ENCODE measurements around the gene METAP1.

METAP1 gene

DNA sequence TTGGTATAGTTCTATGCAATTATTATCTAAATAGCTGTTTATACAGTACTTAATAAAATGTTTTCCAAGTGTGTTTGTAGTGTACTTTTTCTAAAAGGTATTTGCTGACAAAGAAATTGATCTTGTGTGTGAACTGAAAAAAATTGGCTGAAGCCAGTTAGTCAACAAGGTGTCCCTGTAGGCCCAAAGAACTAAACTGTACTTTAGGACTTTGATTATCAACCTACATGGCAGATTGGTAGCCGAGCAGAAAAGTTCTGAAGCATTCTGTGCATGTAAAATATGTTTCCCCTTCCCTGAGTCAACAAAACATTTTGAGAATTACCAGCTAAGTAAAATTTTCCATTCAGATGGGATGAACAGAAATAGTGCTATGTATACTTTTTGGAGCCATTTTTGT lies 72.1 kb downstream of the METAP1 start:
- DNase-seq (ENCODE audit: extremely low read depth, low read depth): no peak
- TF ChIP-seq CTCF (IDR thresholded peaks at IDR 0.05; ENCODE audit: low read depth, low read length, missing control alignments): no peak
- H3K4me3 ChIP-seq (replicated peaks; ENCODE audit: low read depth, low read length): no peak overlapping the region

DNA sequence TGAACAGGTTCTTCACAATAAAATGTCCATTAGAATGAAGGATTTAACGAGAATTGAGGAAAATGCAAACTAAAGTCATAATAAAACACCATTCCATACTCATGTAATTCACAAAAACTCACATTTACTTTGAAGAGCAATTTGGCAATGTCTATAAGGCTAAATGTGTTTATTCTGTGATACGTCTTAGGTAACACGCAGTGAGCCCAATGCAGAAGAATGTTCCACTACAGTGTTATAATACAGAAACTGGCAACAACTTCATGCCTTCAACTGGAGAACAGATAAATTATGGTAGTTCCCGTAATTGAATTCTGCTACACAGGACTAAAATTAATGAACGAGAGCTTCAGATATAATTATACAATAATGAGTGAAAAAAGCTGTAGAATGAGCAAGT lies 75.6 kb downstream of the METAP1 start:
- no peak overlapping the region for H3K4me3 ChIP-seq (replicated peaks; ENCODE audit: low read depth, low read length)
- no peak for TF ChIP-seq CTCF (IDR thresholded peaks at IDR 0.05; ENCODE audit: low read depth, low read length, missing control alignments)
- no peak for DNase-seq (ENCODE audit: extremely low read depth, low read depth)

DNA sequence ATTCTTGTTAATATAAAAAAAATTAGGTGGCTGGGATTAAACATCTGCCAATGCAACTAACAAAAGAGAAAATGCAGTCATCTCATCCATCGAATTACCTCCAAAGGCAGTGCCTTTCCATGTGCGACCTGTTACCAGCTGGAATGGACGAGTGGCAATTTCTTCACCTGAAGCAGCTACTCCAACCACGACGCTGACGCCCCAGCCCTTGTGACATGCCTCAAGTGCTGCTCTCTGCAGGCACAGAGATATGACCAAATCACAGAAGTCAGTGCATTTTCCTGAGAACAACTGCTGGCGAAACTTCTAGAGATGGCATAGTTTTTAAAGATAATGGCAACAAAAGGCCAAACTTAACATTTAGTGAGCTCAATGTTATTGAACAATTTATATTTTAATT lies 79.3 kb downstream of the METAP1 start:
- no peak overlapping the region for H3K4me3 ChIP-seq (replicated peaks; ENCODE audit: low read depth, low read length)
- no peak for TF ChIP-seq CTCF (IDR thresholded peaks at IDR 0.05; ENCODE audit: low read depth, low read length, missing control alignments)
- no peak for DNase-seq (ENCODE audit: extremely low read depth, low read depth)

DNA sequence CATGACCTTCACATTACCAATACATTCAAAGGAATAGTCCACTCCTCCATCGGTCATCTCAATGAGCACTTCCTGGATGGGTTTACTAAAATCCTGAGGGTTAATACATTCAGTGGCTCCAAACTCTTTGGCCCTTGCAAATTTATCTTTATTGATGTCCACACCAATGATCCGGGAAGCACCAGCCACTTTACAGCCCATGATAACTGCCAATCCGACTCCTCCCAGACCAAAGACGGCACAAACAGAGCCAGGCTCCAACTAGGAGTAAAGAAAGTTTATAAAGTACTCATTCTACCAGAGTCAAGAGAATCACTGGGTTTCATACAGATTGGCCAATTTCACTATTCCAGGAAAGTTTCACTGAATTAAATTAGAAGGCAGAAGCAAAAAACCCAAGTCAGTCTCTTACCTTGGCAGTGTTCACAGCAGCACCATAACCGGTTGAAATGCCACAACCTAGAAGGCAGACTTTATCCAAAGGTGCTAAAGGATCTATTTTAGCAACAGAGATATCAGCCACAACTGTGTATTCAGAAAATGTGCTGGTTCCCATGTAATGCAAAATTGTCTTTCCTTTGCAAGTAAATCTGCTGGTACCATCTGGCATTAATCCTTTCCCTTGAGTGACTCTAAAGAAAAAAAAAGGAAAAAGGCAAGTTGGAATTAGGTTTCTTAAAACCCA lies 80.9 kb downstream of the METAP1 start:
- no peak overlapping the region for H3K4me3 ChIP-seq (replicated peaks; ENCODE audit: low read depth, low read length)
- no peak for DNase-seq (ENCODE audit: extremely low read depth, low read depth)
- TF ChIP-seq CTCF (IDR thresholded peaks at IDR 0.05; ENCODE audit: low read depth, low read length, missing control alignments): no peak

DNA sequence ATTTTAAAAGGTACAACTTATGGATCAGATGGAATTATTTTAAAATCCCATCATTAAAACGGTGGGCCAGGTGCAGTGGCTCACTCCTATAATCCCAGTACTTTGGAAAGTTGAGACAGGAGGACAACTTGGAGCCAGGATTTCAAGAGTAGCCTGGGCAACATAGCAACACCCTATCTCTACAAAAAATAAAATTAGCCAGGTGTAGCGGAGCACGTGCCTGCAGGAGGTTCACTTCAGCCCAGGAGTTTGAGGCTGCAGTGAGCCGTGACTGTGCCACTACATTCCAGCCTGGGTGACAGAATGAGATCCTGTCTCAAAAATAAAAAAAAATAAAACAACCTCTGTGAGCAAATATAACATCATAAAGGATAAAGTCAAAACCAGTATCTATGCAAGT lies 81.7 kb downstream of the METAP1 start:
- no peak for DNase-seq (ENCODE audit: extremely low read depth, low read depth)
- TF ChIP-seq CTCF (IDR thresholded peaks at IDR 0.05; ENCODE audit: low read depth, low read length, missing control alignments): no peak
- no peak overlapping the region for H3K4me3 ChIP-seq (replicated peaks; ENCODE audit: low read depth, low read length)

DNA sequence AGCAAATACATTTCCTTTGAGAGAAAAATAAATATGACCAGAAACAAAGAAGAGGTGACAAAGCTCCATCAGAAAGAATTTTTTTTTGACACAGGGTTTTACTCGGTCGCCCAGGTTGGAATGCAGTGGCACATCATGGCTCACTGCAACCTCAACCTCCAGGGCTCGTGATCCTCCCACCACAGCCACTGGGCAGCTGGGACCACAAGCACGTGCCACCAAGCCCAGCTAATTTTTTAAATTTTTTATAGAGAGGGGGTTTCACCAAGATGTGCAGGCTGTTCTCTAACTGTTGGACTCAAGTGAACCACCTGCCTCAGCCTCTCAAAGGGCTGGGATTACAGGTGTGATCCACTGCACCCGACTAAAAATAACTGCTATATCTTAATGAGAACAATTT lies 82.8 kb downstream of the METAP1 start:
- no peak for DNase-seq (ENCODE audit: extremely low read depth, low read depth)
- TF ChIP-seq CTCF (IDR thresholded peaks at IDR 0.05; ENCODE audit: low read depth, low read length, missing control alignments): no peak
- no peak overlapping the region for H3K4me3 ChIP-seq (replicated peaks; ENCODE audit: low read depth, low read length)
